Tibial nerve (tissue), 4 donors: ENCODE measurements around the gene LRPPRC. TPM values are rescaled to one million over a fixed set of nuclear protein-coding genes. Genes with fewer than 3 reads are reported as not detected.
A peak's percentile ranks its signal among the peaks of the same experiment; 100 is the strongest.

Source experiments
- DNase-seq, 2 donors: peaks; one replicate each; pipeline ENCODE4 v3.0.0-alpha.2; 2019; ENCODE audit warnings: low spot score in 2 of 2
- H3K27ac ChIP-seq, 4 donors: fragments of 200-600 bp; sonication (generic) in 3 of 4; one replicate each; pipeline ENCODE4 v1.5.1; 2017 to 2019; ENCODE audit warnings: mild to moderate bottlenecking in 1 of 4
- H3K27me3 ChIP-seq, 2 donors: fragments of 200-600 bp; sonication (generic) in 1 of 2; one replicate each; pipeline versions ENCODE4 v1.5.1 to v1.6.0; 2017 to 2019
- H3K36me3 ChIP-seq, 3 donors: fragments of 200-600 bp; sonication (generic); one replicate each; pipeline ENCODE4 v1.5.1; 2018 to 2019
- H3K4me1 ChIP-seq, 4 donors: fragments of 200-600 bp; sonication (generic) in 3 of 4; one replicate each; pipeline ENCODE4 v1.5.1; 2017 to 2019
- H3K4me3 ChIP-seq, 4 donors: fragments of 200-600 bp; sonication (generic) in 3 of 4; one replicate each; pipeline ENCODE4 v1.5.1; 2017 to 2019; ENCODE audit warnings: mild to moderate bottlenecking in 1 of 4, moderate library complexity in 1 of 4
- H3K9me3 ChIP-seq, 4 donors: fragments of 200-600 bp; sonication (generic) in 3 of 4; one replicate each; pipeline ENCODE4 v1.5.1; 2017 to 2019
- EP300 ChIP-seq, 2 donors: sonication (generic); formaldehyde crosslinking; IDR thresholded peaks; one replicate each; pipeline ENCODE4 v1.6.1; 2017; ENCODE audit warnings: antibody characterized with exemption in 2 of 2, mild to moderate bottlenecking in 1 of 2
- POLR2A ChIP-seq, 2 donors: fragments of 450-650 bp; IDR thresholded peaks; one replicate each; pipeline ENCODE4 v1.6.1; 2017; ENCODE audit warnings: antibody characterized with exemption in 2 of 2, mild to moderate bottlenecking in 2 of 2, moderate library complexity in 2 of 2
- WGBS, 2 donors: methylation state at CpG; one replicate each; pipeline ENCODE4 v1.1.5; 2018; 5-methylcytosine and 5-hydroxymethylcytosine counted together
- total RNA-seq, 4 donors: library from RNA; depleted of rRNA; stranded (reverse); fragments of >200 nt; gene quantifications; one replicate each; pipeline ENCODE4 v1.1.0, GENCODE V29; 2016
- TF ChIP-seq, protein P1 (sequence below), 5 experiments: fragments of 200-600 bp in 3 of 5; fragments of 450-650 bp in 2 of 5; sonication (generic) in 3 of 5; IDR thresholded peaks; one replicate each; pipeline ENCODE4 v1.5.1; 2016 to 2019; ENCODE audit warnings: antibody characterized with exemption in 5 of 5, mild to moderate bottlenecking in 3 of 5, moderate library complexity in 2 of 5

The LRPPRC gene
- total RNA-seq, 4 donors from 2014 or later: 42.2 to 53.4 (median 49.7) TPM

GRCh38 chr2:43905371-43905803 is 90.4 kb downstream of the LRPPRC start:
- TF ChIP-seq EP300 (IDR thresholded peaks at IDR 0.05) (no peak), POLR2A (IDR thresholded peaks at IDR 0.05) (no peak)
- TF ChIP-seq, protein P1, sequence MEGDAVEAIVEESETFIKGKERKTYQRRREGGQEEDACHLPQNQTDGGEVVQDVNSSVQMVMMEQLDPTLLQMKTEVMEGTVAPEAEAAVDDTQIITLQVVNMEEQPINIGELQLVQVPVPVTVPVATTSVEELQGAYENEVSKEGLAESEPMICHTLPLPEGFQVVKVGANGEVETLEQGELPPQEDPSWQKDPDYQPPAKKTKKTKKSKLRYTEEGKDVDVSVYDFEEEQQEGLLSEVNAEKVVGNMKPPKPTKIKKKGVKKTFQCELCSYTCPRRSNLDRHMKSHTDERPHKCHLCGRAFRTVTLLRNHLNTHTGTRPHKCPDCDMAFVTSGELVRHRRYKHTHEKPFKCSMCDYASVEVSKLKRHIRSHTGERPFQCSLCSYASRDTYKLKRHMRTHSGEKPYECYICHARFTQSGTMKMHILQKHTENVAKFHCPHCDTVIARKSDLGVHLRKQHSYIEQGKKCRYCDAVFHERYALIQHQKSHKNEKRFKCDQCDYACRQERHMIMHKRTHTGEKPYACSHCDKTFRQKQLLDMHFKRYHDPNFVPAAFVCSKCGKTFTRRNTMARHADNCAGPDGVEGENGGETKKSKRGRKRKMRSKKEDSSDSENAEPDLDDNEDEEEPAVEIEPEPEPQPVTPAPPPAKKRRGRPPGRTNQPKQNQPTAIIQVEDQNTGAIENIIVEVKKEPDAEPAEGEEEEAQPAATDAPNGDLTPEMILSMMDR (IDR thresholded peaks at IDR 0.05): no peak
- peaks cover 0 to 51% (median 0%) of the 10 kb centered on the region in 3 donors for H3K36me3 ChIP-seq
- H3K9me3 ChIP-seq: no peaks in the 10 kb centered on the region

DNA sequence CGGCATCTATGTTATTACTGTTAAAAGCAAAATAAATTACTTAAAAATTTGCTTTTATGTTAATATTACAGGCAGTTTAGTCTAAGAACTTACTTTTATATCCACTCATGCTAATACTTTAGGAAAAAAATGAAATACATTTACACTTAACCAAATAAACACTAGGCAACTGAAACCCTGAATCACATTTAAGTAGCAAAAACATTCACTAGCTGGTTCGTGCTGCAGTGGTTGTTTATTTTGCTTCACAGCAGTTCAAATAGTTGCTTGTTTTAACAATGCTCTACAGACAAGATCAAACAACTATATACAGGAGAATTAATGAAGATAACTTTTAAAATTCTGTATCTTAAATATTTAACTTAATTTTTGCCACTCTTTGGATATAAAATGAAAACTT is 96.2 kb downstream of the LRPPRC start:
- peaks cover 0 to 70% (median 0%) of the 10 kb centered on the region in 3 donors for H3K36me3 ChIP-seq
- no peaks in the 10 kb centered on the region for H3K4me1 ChIP-seq
- whole genome bisulfite sequencing, 2 donors: 74 to 76% methylated on average over 2 of the region's 2 CpGs

More at GRCh38 chr2:43905371-43905803, 90.4 kb downstream of the LRPPRC start:
- Histone ChIP-seq H3K27ac (peak overlapping the region in 1 of 4 donors; percentile 57), H3K4me1 (no peaks in the 10 kb centered on the region), H3K27me3 (no peaks in the 10 kb centered on the region), H3K4me3 (no peak overlapping the region)
- no peak for DNase-seq
- 49 to 63% methylated on average over 11 of the region's 11 CpGs for WGBS, 2 donors

GRCh38 chr2:43898838-43899346 is 96.9 kb downstream of the LRPPRC start:
- no peak overlapping the region for H3K4me3 ChIP-seq

More for the DNA sequence above, 96.2 kb downstream of the LRPPRC start:
- Histone ChIP-seq H3K27ac (no peak overlapping the region), H3K9me3 (no peaks in the 10 kb centered on the region), H3K4me3 (no peak overlapping the region), H3K27me3 (no peaks in the 10 kb centered on the region)
- no peak for DNase-seq
- TF ChIP-seq POLR2A (IDR thresholded peaks at IDR 0.05) (no peak), EP300 (IDR thresholded peaks at IDR 0.05) (no peak)
- TF ChIP-seq, protein P1 (IDR thresholded peaks at IDR 0.05): no peak

DNA sequence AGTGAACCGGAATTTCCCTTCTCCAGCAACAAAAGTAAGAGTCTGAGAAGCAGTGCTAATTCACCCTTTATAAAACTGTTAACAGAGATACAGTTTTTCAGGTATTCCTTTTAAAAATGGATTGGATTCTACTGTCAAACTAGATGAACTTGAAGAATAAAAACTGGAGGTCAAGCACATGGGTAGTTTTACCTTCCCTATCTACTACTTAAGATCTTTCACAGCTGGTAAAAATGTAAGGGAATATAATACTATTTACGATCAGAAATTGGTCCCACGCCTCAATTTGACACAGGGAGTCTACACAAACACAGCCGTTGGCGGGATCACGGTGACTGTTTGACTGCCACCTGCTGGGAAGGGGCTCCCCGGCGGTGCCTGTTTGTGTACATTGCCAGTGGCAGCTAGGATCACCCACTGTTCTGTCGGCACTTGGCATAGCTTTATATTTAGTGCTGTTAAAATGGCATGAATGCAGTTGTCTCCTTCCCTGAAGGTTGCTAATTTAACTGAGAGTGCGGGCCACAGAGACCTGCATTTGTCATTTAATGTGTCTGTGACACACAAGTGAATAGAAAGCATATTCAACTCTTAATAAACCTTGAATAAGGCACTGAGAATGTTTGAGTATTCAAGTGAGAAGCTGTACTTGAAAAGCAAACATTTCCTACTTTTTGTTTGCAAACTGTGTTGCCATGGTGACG is 97.5 kb downstream of the LRPPRC start:
- DNase-seq: no peak
- Histone ChIP-seq H3K36me3 (peaks cover 0 to 72% (median 0%) of the 10 kb centered on the region in 3 donors), H3K9me3 (no peaks in the 10 kb centered on the region), H3K27me3 (no peaks in the 10 kb centered on the region), H3K4me1 (no peaks in the 10 kb centered on the region), H3K27ac (no peak overlapping the region), H3K4me3 (no peak overlapping the region)
- TF ChIP-seq EP300 (IDR thresholded peaks at IDR 0.05): no peak
- no peak for TF ChIP-seq POLR2A (IDR thresholded peaks at IDR 0.05)
- TF ChIP-seq, protein P1 (IDR thresholded peaks at IDR 0.05): no peak
- WGBS, 2 donors: 69 to 74% methylated on average over 11 of the region's 11 CpGs

More at GRCh38 chr2:43898838-43899346, 96.9 kb downstream of the LRPPRC start:
- DNase-seq: no peak
- TF ChIP-seq POLR2A (IDR thresholded peaks at IDR 0.05): no peak
- Histone ChIP-seq H3K27ac (no peak overlapping the region), H3K27me3 (no peaks in the 10 kb centered on the region), H3K36me3 (peaks cover 0 to 70% (median 0%) of the 10 kb centered on the region in 3 donors), H3K4me1 (no peaks in the 10 kb centered on the region), H3K9me3 (no peaks in the 10 kb centered on the region)
- 91 to 93% methylated on average over 11 of the region's 11 CpGs for WGBS, 2 donors

GRCh38 chr2:43897492-43897891 is 98.3 kb downstream of the LRPPRC start:
- Histone ChIP-seq H3K9me3 (no peaks in the 10 kb centered on the region), H3K4me3 (no peak overlapping the region), H3K27me3 (no peaks in the 10 kb centered on the region), H3K4me1 (no peaks in the 10 kb centered on the region), H3K27ac (no peak overlapping the region), H3K36me3 (peaks cover 0 to 74% (median 0%) of the 10 kb centered on the region in 3 donors)
- DNase-seq: no peak
- TF ChIP-seq POLR2A (IDR thresholded peaks at IDR 0.05) (no peak), EP300 (IDR thresholded peaks at IDR 0.05) (no peak)
- TF ChIP-seq, protein P1 (IDR thresholded peaks at IDR 0.05): no peak
- 84 to 90% methylated on average over 6 of the region's 6 CpGs for WGBS, 2 donors
